Activated CD4-positive, alpha-beta T cell treated with anti-CD3 and anti-CD28 coated beads, Interleukin-2, amount 10 ng/mL, durations not matched to agents 24 days and 14 days (primary cell): ENCODE data around the gene APOBEC3H. TPM values are rescaled to one million over a fixed set of nuclear protein-coding genes. Genes with fewer than 3 reads are reported as not detected.
"Not testable (repeated sequence)": the region's sequence is repeated elsewhere in the genome, so short reads cannot be mapped to it uniquely, and the experiment has no call there.

ENCODE experiments used
- DNase-seq: peaks from one replicate; pipeline ENCODE4 v3.0.0; 2022
- H3K27ac Mint-ChIP-seq: one replicate; pipeline ENCODE4 v1.8.0; 2022; ENCODE audit warnings: mild to moderate bottlenecking, mixed read lengths
- H3K27me3 Mint-ChIP-seq: one replicate; pipeline ENCODE4 v1.8.0; 2022; ENCODE audit warnings: mixed read lengths
- H3K36me3 Mint-ChIP-seq: one replicate; pipeline ENCODE4 v1.8.0; 2022; ENCODE audit warnings: low read depth, mild to moderate bottlenecking, mixed read lengths
- H3K4me1 Mint-ChIP-seq: one replicate; pipeline ENCODE4 v1.8.0; 2021; ENCODE audit warnings: mixed read lengths
- H3K4me3 Mint-ChIP-seq: one replicate; pipeline ENCODE4 v1.8.0; 2022; ENCODE audit warnings: mild to moderate bottlenecking, moderate library complexity, mixed read lengths
- H3K9me3 Mint-ChIP-seq: one replicate; pipeline ENCODE4 v1.8.0; 2021; ENCODE audit warnings: mixed read lengths
- intact Hi-C: fragments of 100-400 bp; cut with micrococcal nuclease; formaldehyde crosslinking; loops from one replicate; pipeline ENCODE4 v1.15.1; 2023
- total RNA-seq: library from RNA; stranded (reverse); gene quantifications from 2 replicates; pipeline ENCODE4 v1.2.3, GENCODE V29; 2022

APOBEC3H gene
- 5.8 and 7.6 TPM in 2 replicates for total RNA-seq

DNA sequence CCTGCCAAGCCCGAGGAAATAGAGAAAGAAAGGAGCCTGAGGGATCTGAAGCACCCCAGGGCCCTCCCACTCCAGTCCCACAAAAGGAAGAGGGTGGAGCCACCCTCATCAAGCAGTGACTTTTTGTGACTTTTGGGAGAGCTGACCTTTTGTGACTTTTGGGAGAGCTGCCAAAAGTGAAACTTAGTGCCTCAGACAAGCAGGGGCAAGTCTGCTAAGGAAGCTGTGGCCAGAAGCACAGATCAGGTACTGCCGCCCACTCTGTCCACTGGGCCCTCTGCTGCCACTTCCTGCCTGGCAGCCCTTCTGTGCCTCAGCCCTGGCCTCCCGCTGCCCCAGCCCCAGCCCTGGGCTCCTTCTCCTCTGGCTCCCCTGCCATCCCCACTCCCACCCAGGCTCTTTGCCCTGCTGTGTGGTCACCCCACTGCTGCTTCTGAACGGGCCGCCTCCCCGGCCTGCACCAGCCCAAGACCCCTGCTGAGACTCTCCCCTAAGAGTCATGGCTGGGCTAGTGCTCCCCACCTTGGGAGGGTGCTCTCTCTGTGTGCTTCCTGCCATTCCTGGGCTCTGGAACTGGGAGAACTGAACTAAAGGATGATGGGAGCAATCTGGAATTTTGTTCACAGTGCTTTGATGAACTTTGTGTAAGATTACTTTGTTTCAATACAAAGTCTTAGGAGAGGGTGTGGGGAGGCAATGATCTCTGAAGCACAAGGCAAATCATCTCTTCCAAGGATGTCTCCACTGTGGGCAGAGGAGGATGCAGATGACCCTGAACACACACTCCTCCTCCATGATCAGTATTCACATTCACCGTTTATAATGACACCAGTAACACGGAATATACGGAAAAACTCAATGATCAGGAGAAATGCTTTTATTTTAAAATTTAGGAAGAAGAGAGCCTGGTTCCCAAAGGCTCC is at the start of gene APOBEC3H:
APOBEC3H (plus strand) TSS at position 147 of the 923 bp plus-strand sequence. CDS start 3,035 bp downstream, outside the sequence.
- no peaks in the 10 kb centered on the region for H3K9me3 Mint-ChIP-seq
- peaks cover 5% of the 10 kb centered on the region for H3K36me3 Mint-ChIP-seq
- peak; percentile 84 for DNase-seq
- no peaks in the 10 kb centered on the region for H3K27me3 Mint-ChIP-seq
- peak within 1 kb of the TSS; percentile 91 for H3K27ac Mint-ChIP-seq
- intact Hi-C loops = loop anchor here (5.0 kb wide), 1 partner anchor 115 kb away; the partner anchor contains the start of gene APOBEC3B
- peak within 1 kb of the TSS; percentile 83 for H3K4me3 Mint-ChIP-seq
- H3K4me1 Mint-ChIP-seq = peaks cover 71% of the 10 kb centered on the region

DNA sequence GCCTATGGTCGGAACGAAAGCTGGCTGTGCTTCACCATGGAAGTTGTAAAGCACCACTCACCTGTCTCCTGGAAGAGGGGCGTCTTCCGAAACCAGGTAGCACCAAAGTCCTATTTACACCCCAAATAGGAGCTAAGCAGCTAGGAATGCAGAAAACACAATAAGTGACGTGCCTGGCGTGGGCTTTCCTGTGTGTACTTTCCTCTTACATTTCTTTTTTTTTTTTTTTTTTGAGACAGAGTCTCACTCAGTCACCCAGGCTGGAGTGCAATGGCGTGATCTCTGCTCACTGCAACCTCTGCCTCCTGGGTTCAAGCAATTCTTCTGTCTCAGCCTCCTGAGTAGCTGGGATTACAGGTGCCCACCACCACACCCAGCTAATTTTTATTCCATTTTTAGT is 47.6 kb upstream of the APOBEC3H start:
- intact Hi-C loops, DNase-seq, H3K27ac Mint-ChIP-seq, H3K9me3 Mint-ChIP-seq, H3K27me3 Mint-ChIP-seq, H3K4me3 Mint-ChIP-seq: not testable (repeated sequence)
- Mint-ChIP-seq H3K36me3 (peaks cover 17% of the 10 kb centered on the region), H3K4me1 (peaks cover 10% of the 10 kb centered on the region)

DNA sequence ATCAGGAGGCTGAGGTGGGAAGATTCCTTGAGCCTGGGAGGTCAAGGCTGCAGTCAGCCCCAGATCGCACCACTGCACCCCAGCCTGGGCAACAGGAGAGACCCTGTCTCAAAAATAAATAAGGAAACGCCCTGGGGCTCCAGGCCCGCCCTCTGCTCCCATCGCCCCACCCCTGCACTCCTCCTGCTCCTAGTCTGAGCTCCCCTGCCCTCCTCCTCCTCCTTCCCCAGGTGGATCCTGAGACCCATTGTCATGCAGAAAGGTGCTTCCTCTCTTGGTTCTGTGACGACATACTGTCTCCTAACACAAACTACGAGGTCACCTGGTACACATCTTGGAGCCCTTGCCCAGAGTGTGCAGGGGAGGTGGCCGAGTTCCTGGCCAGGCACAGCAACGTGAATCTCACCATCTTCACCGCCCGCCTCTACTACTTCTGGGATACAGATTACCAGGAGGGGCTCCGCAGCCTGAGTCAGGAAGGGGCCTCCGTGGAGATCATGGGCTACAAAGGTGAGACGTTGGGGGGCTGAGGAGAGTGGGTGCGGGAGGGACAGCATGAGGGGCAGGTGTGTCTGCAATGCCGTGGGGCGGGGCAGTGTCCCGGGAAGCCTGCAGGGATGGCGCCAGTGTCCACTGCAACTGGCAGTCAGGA is 45.1 kb upstream of the APOBEC3H start:
- H3K36me3 Mint-ChIP-seq, H3K27ac Mint-ChIP-seq, intact Hi-C loops, DNase-seq, H3K27me3 Mint-ChIP-seq, H3K9me3 Mint-ChIP-seq, H3K4me3 Mint-ChIP-seq, H3K4me1 Mint-ChIP-seq: not testable (repeated sequence)

- no peak overlapping the region for H3K4me3 Mint-ChIP-seq
- H3K4me1 Mint-ChIP-seq = no peaks in the 10 kb centered on the region
- no peak overlapping the region for H3K27ac Mint-ChIP-seq
- DNase-seq = no peak
- H3K36me3 Mint-ChIP-seq = peaks cover 2% of the 10 kb centered on the region
- intact Hi-C loops = no loop called here
- H3K9me3 Mint-ChIP-seq = no peaks in the 10 kb centered on the region
- no peaks in the 10 kb centered on the region for H3K27me3 Mint-ChIP-seq
These were observed 41.4 kb upstream of the APOBEC3H start for GRCh38 chr22:39055658-39056057.

DNA sequence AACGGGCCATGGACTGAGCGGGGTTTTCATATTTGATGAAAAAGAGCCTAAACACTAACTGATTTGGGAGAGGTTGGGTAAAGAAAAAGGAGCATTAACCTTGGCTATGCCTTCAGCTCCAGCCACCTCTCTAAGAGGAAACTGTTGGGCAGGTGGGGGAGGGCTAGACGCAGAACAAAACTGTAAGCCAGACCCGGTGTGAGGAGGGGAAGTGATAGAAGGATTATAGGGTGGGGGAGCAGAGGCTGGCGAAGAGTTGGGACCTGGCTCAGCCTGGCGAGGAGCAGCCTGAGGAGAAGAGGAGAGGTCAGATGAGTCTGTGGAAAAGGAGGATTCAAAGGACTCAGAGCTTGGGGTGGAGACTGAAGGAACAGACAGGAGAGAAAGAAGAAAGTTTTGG is 35.8 kb upstream of the APOBEC3H start:
- DNase-seq, H3K27ac Mint-ChIP-seq, H3K4me1 Mint-ChIP-seq, intact Hi-C loops, H3K36me3 Mint-ChIP-seq, H3K4me3 Mint-ChIP-seq, H3K9me3 Mint-ChIP-seq, H3K27me3 Mint-ChIP-seq: not testable (repeated sequence)

GRCh38 chr22:39061951-39062350 is 35.1 kb upstream of the APOBEC3H start:
- H3K9me3 Mint-ChIP-seq, intact Hi-C loops, H3K4me1 Mint-ChIP-seq: not testable (repeated sequence)

GRCh38 chr22:39063904-39064303 is 33.1 kb upstream of the APOBEC3H start:
- H3K9me3 Mint-ChIP-seq, DNase-seq, H3K27me3 Mint-ChIP-seq, H3K4me1 Mint-ChIP-seq, H3K4me3 Mint-ChIP-seq, H3K27ac Mint-ChIP-seq, H3K36me3 Mint-ChIP-seq, intact Hi-C loops: not testable (repeated sequence)

More at GRCh38 chr22:39061951-39062350, 35.1 kb upstream of the APOBEC3H start:
- DNase-seq, H3K27me3 Mint-ChIP-seq, H3K36me3 Mint-ChIP-seq, H3K4me3 Mint-ChIP-seq, H3K27ac Mint-ChIP-seq: not testable (repeated sequence)

- not testable (repeated sequence) for H3K4me3 Mint-ChIP-seq, H3K4me1 Mint-ChIP-seq, H3K27ac Mint-ChIP-seq, H3K27me3 Mint-ChIP-seq, H3K36me3 Mint-ChIP-seq, DNase-seq, H3K9me3 Mint-ChIP-seq
- intact Hi-C loops = loop anchor here (2.0 kb wide), 1 partner anchor 50 kb away; no protein-coding TSS in a partner anchor
These were observed 30.4 kb upstream of the APOBEC3H start for GRCh38 chr22:39066442-39067276.

GRCh38 chr22:39068033-39068785 is 28.8 kb upstream of the APOBEC3H start:
- Mint-ChIP-seq H3K4me1 (peaks cover 7% of the 10 kb centered on the region), H3K27ac (no peak overlapping the region), H3K36me3 (no peaks in the 10 kb centered on the region), H3K27me3 (peaks cover 3% of the 10 kb centered on the region), H3K9me3 (no peaks in the 10 kb centered on the region), H3K4me3 (no peak overlapping the region)
- intact Hi-C loops = no loop called here
- no peak for DNase-seq

- Mint-ChIP-seq H3K4me3 (no peak overlapping the region), H3K27me3 (peaks cover 3% of the 10 kb centered on the region), H3K27ac (no peak overlapping the region), H3K36me3 (no peaks in the 10 kb centered on the region), H3K9me3 (no peaks in the 10 kb centered on the region), H3K4me1 (peaks cover 4% of the 10 kb centered on the region)
- no peak for DNase-seq
- intact Hi-C loops = no loop called here
These were observed 26.9 kb upstream of the APOBEC3H start for GRCh38 chr22:39070186-39070585.

GRCh38 chr22:39072581-39072981 is 24.5 kb upstream of the APOBEC3H start:
- intact Hi-C loops, H3K4me3 Mint-ChIP-seq, DNase-seq, H3K36me3 Mint-ChIP-seq, H3K9me3 Mint-ChIP-seq, H3K27me3 Mint-ChIP-seq: not testable (repeated sequence)
- Mint-ChIP-seq H3K4me1 (peaks cover 13% of the 10 kb centered on the region), H3K27ac (peak overlapping the region; percentile 48)

- H3K4me1 Mint-ChIP-seq = peaks cover 21% of the 10 kb centered on the region
- H3K36me3 Mint-ChIP-seq = peaks cover 3% of the 10 kb centered on the region
- DNase-seq = no peak
- H3K27me3 Mint-ChIP-seq = no peaks in the 10 kb centered on the region
- H3K27ac Mint-ChIP-seq = no peak overlapping the region
- H3K4me3 Mint-ChIP-seq = no peak overlapping the region
- intact Hi-C loops = no loop called here
- H3K9me3 Mint-ChIP-seq = no peaks in the 10 kb centered on the region
These were observed 23.1 kb upstream of the APOBEC3H start for GRCh38 chr22:39073981-39074380.
